NT2/D1 (cell line): ENCODE measurements around the gene PPP2R5C.

ENCODE experiments used
- DNase-seq: peaks from one replicate; pipeline ENCODE4 v3.0.0-alpha.2; 2011; ENCODE audit warnings: low read depth, low spot score
- H3K27me3 ChIP-seq: 2 replicates; pipeline ENCODE4 v1.6.0; 2011; ENCODE audit warnings: mild to moderate bottlenecking; ENCODE audit not compliant: insufficient read length, insufficient read depth
- H3K36me3 ChIP-seq: 2 replicates; pipeline ENCODE4 v1.6.1; 2011; ENCODE audit warnings: mild to moderate bottlenecking, low read length, mixed read lengths; ENCODE audit not compliant: insufficient read depth, insufficient read length
- H3K4me1 ChIP-seq: 2 replicates; pipeline ENCODE4 v1.5.1; 2011; ENCODE audit not compliant: insufficient read depth, insufficient read length
- H3K4me3 ChIP-seq: 2 replicates; pipeline ENCODE4 v1.5.1; 2011; ENCODE audit warnings: low read depth; ENCODE audit not compliant: insufficient read length
- H3K9ac ChIP-seq: 2 replicates; pipeline ENCODE4 v1.6.0; 2011; ENCODE audit warnings: low read depth; ENCODE audit not compliant: insufficient read length
- H3K9me3 ChIP-seq: 2 replicates; pipeline ENCODE4 v1.5.1; 2011; ENCODE audit warnings: mild to moderate bottlenecking, low read length; ENCODE audit not compliant: insufficient read depth
- SUZ12 ChIP-seq: IDR thresholded peaks from 2 replicates; pipeline ENCODE4 v1.6.1; 2011; ENCODE audit not compliant: insufficient read length, insufficient read depth; ENCODE audit errors: extremely low read depth
- YY1 ChIP-seq: IDR thresholded peaks from 2 replicates; pipeline ENCODE4 v1.6.1; 2011; ENCODE audit not compliant: insufficient read length, insufficient read depth
- ZNF274 ChIP-seq: IDR thresholded peaks from 2 replicates; pipeline ENCODE4 v1.6.1; 2011; ENCODE audit warnings: mild to moderate bottlenecking, low read depth, low read length

Gene PPP2R5C

GRCh38 chr14:101716077-101716950 lies 45.2 kb upstream of the PPP2R5C start:
- no peak for TF ChIP-seq YY1
- no peak for TF ChIP-seq SUZ12
- no peak for TF ChIP-seq ZNF274
- Histone ChIP-seq H3K4me3 (no peak overlapping the region), H3K36me3 (no peaks in the 10 kb centered on the region), H3K4me1 (peaks cover 8% of the 10 kb centered on the region), H3K9me3 (peaks cover 6% of the 10 kb centered on the region; the same call in 1 of the 2 replicates), H3K27me3 (no peaks in the 10 kb centered on the region), H3K9ac (no peak overlapping the region)
- DNase-seq: no peak

- TF ChIP-seq ZNF274 (no peak), SUZ12 (no peak), YY1 (no peak)
- Histone ChIP-seq H3K4me3 (no peak overlapping the region), H3K36me3 (no peaks in the 10 kb centered on the region), H3K9me3 (peaks cover 6% of the 10 kb centered on the region; the same call in 1 of the 2 replicates), H3K27me3 (no peaks in the 10 kb centered on the region), H3K4me1 (peaks cover 6% of the 10 kb centered on the region), H3K9ac (no peak overlapping the region)
- no peak for DNase-seq
Measured at GRCh38 chr14:101716956-101717662, 44.4 kb upstream of the PPP2R5C start.

- Histone ChIP-seq H3K9ac (no peak overlapping the region), H3K4me1 (peaks cover 6% of the 10 kb centered on the region), H3K4me3 (no peak overlapping the region), H3K27me3 (no peaks in the 10 kb centered on the region), H3K36me3 (no peaks in the 10 kb centered on the region), H3K9me3 (peaks cover 9% of the 10 kb centered on the region; the same call in 1 of the 2 replicates)
- TF ChIP-seq SUZ12: no peak
- TF ChIP-seq YY1: no peak
- no peak for TF ChIP-seq ZNF274
- DNase-seq: no peak
Measured at GRCh38 chr14:101717663-101718490, 43.6 kb upstream of the PPP2R5C start.

- Histone ChIP-seq H3K4me1 (peaks cover 6% of the 10 kb centered on the region), H3K4me3 (no peak overlapping the region), H3K27me3 (no peaks in the 10 kb centered on the region), H3K9me3 (peaks cover 11% of the 10 kb centered on the region; the same call in 1 of the 2 replicates), H3K9ac (no peak overlapping the region), H3K36me3 (no peaks in the 10 kb centered on the region)
- TF ChIP-seq ZNF274: no peak
- TF ChIP-seq SUZ12: no peak
- TF ChIP-seq YY1: no peak
- DNase-seq: no peak
Measured at GRCh38 chr14:101719045-101719645, 42.4 kb upstream of the PPP2R5C start.

- Histone ChIP-seq H3K9ac (no peak overlapping the region), H3K4me3 (no peak overlapping the region), H3K4me1 (peaks cover 6% of the 10 kb centered on the region), H3K9me3 (peaks cover 8% of the 10 kb centered on the region; the same call in 1 of the 2 replicates), H3K27me3 (no peaks in the 10 kb centered on the region), H3K36me3 (no peaks in the 10 kb centered on the region)
- DNase-seq: no peak
- TF ChIP-seq ZNF274 (no peak), SUZ12 (no peak), YY1 (no peak)
Measured at GRCh38 chr14:101719708-101720107, 41.8 kb upstream of the PPP2R5C start.

GRCh38 chr14:101721111-101721510 lies 40.4 kb upstream of the PPP2R5C start:
- H3K9ac ChIP-seq: no peak overlapping the region

More at GRCh38 chr14:101721111-101721510, 40.4 kb upstream of the PPP2R5C start:
- no peak for TF ChIP-seq YY1
- no peak for TF ChIP-seq ZNF274
- TF ChIP-seq SUZ12: no peak
- Histone ChIP-seq H3K27me3 (no peaks in the 10 kb centered on the region), H3K36me3 (no peaks in the 10 kb centered on the region), H3K4me3 (no peak overlapping the region), H3K9me3 (peaks cover 8% of the 10 kb centered on the region; the same call in 1 of the 2 replicates), H3K4me1 (peaks cover 6% of the 10 kb centered on the region)
- no peak for DNase-seq
